Fibroblast of lung (primary cell): ENCODE results near the gene SLC25A1. TPM values are rescaled to one million over a fixed set of nuclear protein-coding genes. Genes with fewer than 3 reads are reported as not detected.

Experiments
- DNase-seq, 2 donors: peaks; one replicate each; pipeline versions ENCODE4 v3.0.0 to v3.0.0-alpha.2; 2010; ENCODE audit warnings: low read depth in 2 of 2
- H2AFZ ChIP-seq: 2 replicates; pipeline ENCODE4 v1.5.1; 2012; ENCODE audit warnings: low read length, control low read depth, inconsistent platforms
- H3K27ac ChIP-seq: 2 replicates; pipeline ENCODE4 v1.5.1; 2011; ENCODE audit warnings: low read length, control low read depth; ENCODE audit not compliant: insufficient read depth
- H3K27me3 ChIP-seq: 2 replicates; pipeline ENCODE4 v1.5.1; 2011; ENCODE audit warnings: mild to moderate bottlenecking, low read length; ENCODE audit not compliant: control insufficient read depth, insufficient read depth
- H3K36me3 ChIP-seq: 2 replicates; pipeline ENCODE4 v1.5.1; 2011; ENCODE audit warnings: low read length; ENCODE audit not compliant: control insufficient read depth, insufficient read depth
- H3K4me1 ChIP-seq: 2 replicates; pipeline ENCODE4 v1.5.1; 2011; ENCODE audit warnings: low read length; ENCODE audit not compliant: control insufficient read depth, insufficient read depth; ENCODE audit errors: extremely low read depth
- H3K4me2 ChIP-seq: 2 replicates; pipeline ENCODE4 v1.5.1; 2011; ENCODE audit warnings: low read length, control low read depth; ENCODE audit not compliant: insufficient read depth; ENCODE audit errors: extremely low read depth
- H3K4me3 ChIP-seq, 4 experiments: fragments of 200-600 bp in 1 of 4; sonication (generic) in 1 of 4; replicated peaks in 1 of 4; 2 replicates each; pipeline ENCODE4 v1.5.1; 2011 to 2016; ENCODE audit warnings: low read length in 4 of 4, low read depth in 3 of 4, mild to moderate bottlenecking in 3 of 4, control low read depth in 2 of 4, inconsistent platforms in 1 of 4, mixed read lengths in 1 of 4; ENCODE audit not compliant: insufficient read depth in 1 of 4; ENCODE audit errors: control extremely low read depth in 1 of 4
- H3K79me2 ChIP-seq: 2 replicates; pipeline ENCODE4 v1.5.1; 2012; ENCODE audit warnings: mild to moderate bottlenecking, low read length, inconsistent platforms; ENCODE audit not compliant: control insufficient read depth, insufficient read depth
- H3K9ac ChIP-seq: 2 replicates; pipeline ENCODE4 v1.5.1; 2011; ENCODE audit warnings: mild to moderate bottlenecking, low read length, control low read depth; ENCODE audit not compliant: insufficient read depth
- H3K9me3 ChIP-seq: 2 replicates; pipeline ENCODE4 v1.5.1; 2012; ENCODE audit warnings: low read depth, low read length; ENCODE audit not compliant: control insufficient read depth, insufficient read depth
- H4K20me1 ChIP-seq: 2 replicates; pipeline ENCODE4 v1.5.1; 2011; ENCODE audit warnings: low read length; ENCODE audit not compliant: control insufficient read depth, insufficient read depth; ENCODE audit errors: extremely low read depth
- CTCF ChIP-seq, 2 donors: IDR thresholded peaks in 1 of 2; conservative IDR thresholded peaks in 1 of 2; 1 replicate in 1 of 2; 2 replicates in 1 of 2; pipeline ENCODE4 v1.5.1; 2011 to 2012; ENCODE audit warnings: low read length in 2 of 2, control low read depth in 1 of 2, inconsistent platforms in 1 of 2, low read depth in 1 of 2, mild to moderate bottlenecking in 1 of 2
- EZH2 ChIP-seq: IDR thresholded peaks from 2 replicates; pipeline ENCODE4 v1.5.1; 2012; ENCODE audit warnings: low read length, control low read depth, mild to moderate bottlenecking; ENCODE audit errors: missing control alignments
- polyA plus RNA-seq, 2 donors: library from polyadenylated mRNA; depleted of rRNA in 1 of 2; stranded (reverse) in 1 of 2; unstranded in 1 of 2; fragments of >200 nt; gene quantifications; 2 replicates each; pipeline ENCODE4 v1.2.1, GENCODE V29; 2011 to 2012; ENCODE audit warnings: missing spikeins in 1 of 2
- total RNA-seq: library from RNA; depleted of rRNA; stranded (reverse); fragments of >200 nt; gene quantifications from 2 replicates; pipeline ENCODE4 v1.2.1, GENCODE V29; 2014

Gene SLC25A1
- total and polyA plus RNA-seq, 2 donors (not counting 1 experiment from before 2014, with no cell fraction given): 56.1 to 161 TPM

- Histone ChIP-seq H3K27ac (no peak overlapping the region), H3K4me3 (no peak overlapping the region)
Measured at GRCh38 chr22:19208287-19208847, 29.8 kb upstream of the SLC25A1 start.

GRCh38 chr22:19207884-19208283 lies 29.3 kb upstream of the SLC25A1 start:
- no peaks in the 10 kb centered on the region for H3K36me3 ChIP-seq
- H2AFZ ChIP-seq: no peak overlapping the region
- TF ChIP-seq CTCF (conservative IDR thresholded peaks at IDR 0.05 in 1 of 2, IDR thresholded peaks at IDR 0.05 in 1 of 2; ENCODE audit: low read depth in 1 of 2, low read length in 2 of 2) (no peak), EZH2 (no peak)
- H3K27me3 ChIP-seq: no peaks in the 10 kb centered on the region
- no peak overlapping the region for H3K9ac ChIP-seq
- no peaks in the 10 kb centered on the region for H3K9me3 ChIP-seq
- H3K4me1 ChIP-seq: no peaks in the 10 kb centered on the region
- no peak for DNase-seq
- no peak overlapping the region for H3K27ac ChIP-seq
- no peak overlapping the region for H3K4me3 ChIP-seq
- no peaks in the 10 kb centered on the region for H3K79me2 ChIP-seq
- H3K4me2 ChIP-seq: no peak overlapping the region
- H4K20me1 ChIP-seq: no peaks in the 10 kb centered on the region

More at GRCh38 chr22:19208287-19208847, 29.8 kb upstream of the SLC25A1 start:
- Histone ChIP-seq H3K36me3 (no peaks in the 10 kb centered on the region), H2AFZ (no peak overlapping the region), H3K27me3 (no peaks in the 10 kb centered on the region), H3K79me2 (no peaks in the 10 kb centered on the region), H4K20me1 (no peaks in the 10 kb centered on the region), H3K9ac (no peak overlapping the region), H3K4me2 (no peak overlapping the region), H3K4me1 (no peaks in the 10 kb centered on the region), H3K9me3 (no peaks in the 10 kb centered on the region)
- no peak for DNase-seq
- TF ChIP-seq CTCF (conservative IDR thresholded peaks at IDR 0.05 in 1 of 2, IDR thresholded peaks at IDR 0.05 in 1 of 2; ENCODE audit: low read depth in 1 of 2, low read length in 2 of 2) (no peak), EZH2 (no peak)

DNA sequence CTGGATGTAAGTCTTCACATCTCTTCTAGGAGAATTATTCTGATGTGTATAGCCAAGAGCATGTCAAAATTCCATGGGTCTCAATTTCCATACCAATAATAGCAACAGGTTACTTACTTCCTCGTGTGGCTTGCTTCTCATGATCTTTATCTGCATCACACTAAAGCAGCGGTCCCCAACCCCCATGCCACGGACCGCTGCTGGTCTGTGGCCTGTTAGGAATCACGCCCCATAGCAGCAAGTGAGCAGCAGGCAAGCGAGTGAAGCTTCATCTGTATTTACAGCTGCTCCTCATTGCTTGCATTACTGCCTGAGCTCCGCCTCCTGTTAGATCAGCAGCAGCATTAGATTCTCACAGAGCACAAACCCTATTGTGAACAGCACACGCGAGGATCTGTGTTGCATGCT lies 28.9 kb upstream of the SLC25A1 start:
- Histone ChIP-seq H4K20me1 (no peaks in the 10 kb centered on the region), H3K36me3 (no peaks in the 10 kb centered on the region), H3K27me3 (no peaks in the 10 kb centered on the region), H3K27ac (no peak overlapping the region), H2AFZ (no peak overlapping the region), H3K4me1 (no peaks in the 10 kb centered on the region), H3K79me2 (no peaks in the 10 kb centered on the region), H3K4me3 (no peak overlapping the region), H3K9me3 (no peaks in the 10 kb centered on the region), H3K4me2 (no peak overlapping the region), H3K9ac (no peak overlapping the region)
- TF ChIP-seq CTCF (conservative IDR thresholded peaks at IDR 0.05 in 1 of 2, IDR thresholded peaks at IDR 0.05 in 1 of 2; ENCODE audit: low read depth in 1 of 2, low read length in 2 of 2): no peak
- TF ChIP-seq EZH2: no peak
- DNase-seq: no peak
